BJ (cell line): Measurements from ENCODE around the gene RBBP8NL. TPM values are rescaled to one million over a fixed set of nuclear protein-coding genes. Genes with fewer than 3 reads are reported as not detected.

Source experiments
- CTCF ChIA-PET: fragments of 350-600 bp; formaldehyde crosslinking; extraction: SDS; loops from one replicate; lab custom pipeline; 2021; ENCODE audit warnings: antibody characterized with exemption, inconsistent platforms; lab: Yijun Ruan, JAX
- POLR2A ChIA-PET: fragments of 300-600 bp; sonication (Branson Sonifier 250); formaldehyde crosslinking; extraction: SDS; loops from one replicate; lab custom pipeline; 2021; ENCODE audit warnings: antibody characterized with exemption; lab: Charles Lee
- DNase-seq: peaks from one replicate; pipeline ENCODE4 v3.0.0-alpha.2; 2011; ENCODE audit warnings: low read depth
- H3K27me3 ChIP-seq: 2 replicates; pipeline ENCODE4 v1.6.0; 2011; ENCODE audit warnings: low read length; ENCODE audit not compliant: control insufficient read depth, insufficient read depth
- H3K36me3 ChIP-seq: 2 replicates; pipeline ENCODE4 v1.5.1; 2011; ENCODE audit warnings: low read length; ENCODE audit not compliant: control insufficient read depth, insufficient read depth
- H3K4me3 ChIP-seq: 2 replicates; pipeline ENCODE4 v1.5.1; 2011; ENCODE audit warnings: low read depth, mild to moderate bottlenecking, control low read depth, low read length
- polyA plus RNA-seq: library from polyadenylated mRNA; depleted of rRNA; stranded (reverse); fragments of >200 nt; gene quantifications from 2 replicates; pipeline ENCODE4 v1.2.3, GENCODE V29; 2011
- TF ChIP-seq, protein P1 (sequence below): IDR thresholded peaks from 2 replicates; pipeline ENCODE4 v1.5.1; 2011; ENCODE audit warnings: low read depth, mild to moderate bottlenecking, control low read depth, inconsistent platforms, low read length, moderate library complexity; ENCODE audit not compliant: insufficient read depth

The RBBP8NL gene
- polyA plus RNA-seq, 1 experiment, result not detected

DNA sequence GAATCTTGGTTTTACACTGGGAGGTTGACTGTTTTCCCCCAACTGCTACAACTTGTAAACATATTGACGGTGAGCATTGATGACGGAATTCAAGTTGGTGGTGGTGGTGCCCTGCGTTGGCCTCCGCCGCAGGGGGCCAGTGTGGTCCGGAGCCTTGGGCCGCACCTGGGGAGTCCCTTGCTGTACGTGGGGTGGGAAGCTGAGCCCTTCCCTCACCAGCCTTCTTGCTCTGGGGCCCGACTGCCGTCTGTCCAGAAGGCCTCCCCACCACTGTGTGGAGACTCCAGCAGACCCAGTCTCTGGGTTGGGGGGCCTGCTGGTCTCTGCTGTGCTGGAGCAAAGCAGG lies 37.1 kb upstream of the RBBP8NL start:
- DNase-seq, result no peak
- Histone ChIP-seq H3K27me3 (peaks cover 3% of the 10 kb centered on the region; the same call in 1 of the 2 replicates), H3K4me3 (no peak overlapping the region), H3K36me3 (no peaks in the 10 kb centered on the region)
- POLR2A ChIA-PET, result no interaction called here
- CTCF ChIA-PET, result no interaction called here
- TF ChIP-seq, protein P1, sequence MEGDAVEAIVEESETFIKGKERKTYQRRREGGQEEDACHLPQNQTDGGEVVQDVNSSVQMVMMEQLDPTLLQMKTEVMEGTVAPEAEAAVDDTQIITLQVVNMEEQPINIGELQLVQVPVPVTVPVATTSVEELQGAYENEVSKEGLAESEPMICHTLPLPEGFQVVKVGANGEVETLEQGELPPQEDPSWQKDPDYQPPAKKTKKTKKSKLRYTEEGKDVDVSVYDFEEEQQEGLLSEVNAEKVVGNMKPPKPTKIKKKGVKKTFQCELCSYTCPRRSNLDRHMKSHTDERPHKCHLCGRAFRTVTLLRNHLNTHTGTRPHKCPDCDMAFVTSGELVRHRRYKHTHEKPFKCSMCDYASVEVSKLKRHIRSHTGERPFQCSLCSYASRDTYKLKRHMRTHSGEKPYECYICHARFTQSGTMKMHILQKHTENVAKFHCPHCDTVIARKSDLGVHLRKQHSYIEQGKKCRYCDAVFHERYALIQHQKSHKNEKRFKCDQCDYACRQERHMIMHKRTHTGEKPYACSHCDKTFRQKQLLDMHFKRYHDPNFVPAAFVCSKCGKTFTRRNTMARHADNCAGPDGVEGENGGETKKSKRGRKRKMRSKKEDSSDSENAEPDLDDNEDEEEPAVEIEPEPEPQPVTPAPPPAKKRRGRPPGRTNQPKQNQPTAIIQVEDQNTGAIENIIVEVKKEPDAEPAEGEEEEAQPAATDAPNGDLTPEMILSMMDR, result no peak

DNA sequence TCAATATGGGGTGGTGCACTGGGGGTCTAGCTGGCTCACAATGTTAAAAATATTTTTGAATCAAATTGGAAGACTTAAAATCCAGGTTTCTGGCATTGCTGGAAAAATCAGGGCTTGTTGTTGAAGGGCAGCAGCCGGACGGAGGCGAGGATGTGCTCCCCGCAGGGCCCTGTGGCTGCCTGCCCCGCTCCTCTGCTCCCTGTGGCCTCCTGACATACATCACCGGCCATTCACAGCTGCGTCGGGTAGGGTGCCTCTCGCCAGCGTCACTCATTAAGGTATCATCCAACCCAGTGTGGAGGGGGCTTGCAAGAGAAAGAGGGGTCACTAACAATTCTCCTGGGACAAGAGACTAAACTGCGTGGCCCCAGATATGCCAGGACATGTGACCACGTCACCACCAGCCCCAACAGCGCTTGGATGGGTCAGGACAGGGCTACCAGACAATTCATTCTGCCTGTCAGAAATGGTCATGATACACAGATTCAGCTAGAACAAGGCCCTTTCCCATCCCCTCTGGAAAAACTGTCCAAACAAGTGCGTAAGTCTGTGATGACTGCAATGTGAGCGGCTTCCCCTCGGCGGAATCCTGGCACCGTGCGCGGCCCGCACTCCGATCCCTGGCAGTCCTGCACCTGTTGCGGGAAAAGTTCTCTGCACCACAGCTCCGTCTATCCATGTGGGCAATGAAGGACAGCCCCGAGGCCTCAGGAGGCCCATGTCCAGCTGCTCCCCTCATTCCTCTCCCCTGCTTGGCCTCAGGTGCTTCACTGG lies 36.5 kb upstream of the RBBP8NL start:
- TF ChIP-seq, protein P1, result no peak
- Histone ChIP-seq H3K27me3 (peaks cover under 1% of the 10 kb centered on the region; the same call in 1 of the 2 replicates), H3K36me3 (no peaks in the 10 kb centered on the region), H3K4me3 (no peak overlapping the region)
- ChIA-PET CTCF (no interaction called here), POLR2A (no interaction called here)
- DNase-seq, result no peak

DNA sequence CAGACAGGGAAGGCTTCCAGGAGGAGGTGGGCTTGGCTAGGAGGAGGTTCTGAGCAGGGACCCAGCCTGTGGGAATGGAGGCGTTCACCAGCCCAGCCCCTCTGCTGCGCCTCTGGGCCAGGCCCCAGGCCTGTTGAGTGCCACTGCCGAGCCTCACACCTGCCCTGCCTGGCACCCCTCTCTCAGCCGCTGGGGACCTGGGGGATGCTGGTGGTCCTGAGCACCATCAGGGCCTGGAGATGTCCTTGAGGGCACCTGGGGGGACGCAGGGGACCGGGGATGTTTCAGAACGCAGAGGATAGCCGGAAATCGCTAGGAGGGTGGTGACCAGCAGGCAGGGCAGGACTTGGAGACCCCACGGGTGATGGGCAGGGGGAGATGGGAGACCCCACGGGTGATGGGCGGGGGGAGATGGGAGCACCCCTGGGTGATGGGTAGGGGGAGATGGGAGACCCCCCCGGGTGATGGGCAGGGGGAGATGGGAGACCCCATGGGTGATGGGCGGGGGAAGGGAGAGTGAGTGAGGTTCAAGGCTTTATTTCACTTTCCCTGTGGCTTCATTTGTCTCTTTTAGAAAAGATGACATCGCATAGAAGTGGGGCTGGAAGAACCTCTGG lies 35.7 kb upstream of the RBBP8NL start:
- ChIA-PET POLR2A (no interaction called here), CTCF (no interaction called here)
- no peak for DNase-seq
- TF ChIP-seq, protein P1, result no peak
- H3K4me3 ChIP-seq, result no peak overlapping the region
- no peaks in the 10 kb centered on the region; the same call in 1 of the 2 replicates for H3K27me3 ChIP-seq
- H3K36me3 ChIP-seq, result no peaks in the 10 kb centered on the region

DNA sequence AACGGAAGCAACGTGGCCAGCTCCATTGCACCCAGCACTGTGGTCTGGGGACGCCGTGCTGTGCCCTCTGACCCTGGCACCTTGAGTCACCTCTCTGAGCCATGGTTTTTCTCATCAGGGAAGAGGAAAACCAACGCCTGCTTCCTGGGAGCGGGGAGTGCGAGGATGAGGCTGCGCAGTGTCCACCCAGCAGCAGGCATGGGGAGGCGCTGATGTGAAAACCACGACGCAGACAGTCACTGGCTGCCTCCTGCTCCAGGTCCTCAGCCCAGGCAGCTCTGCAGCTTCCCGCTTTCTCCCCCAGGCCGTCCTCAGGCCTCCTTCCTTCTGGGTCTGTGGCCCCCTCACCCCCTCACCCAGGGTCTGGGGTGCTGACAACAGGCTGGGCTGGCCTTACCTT lies 34.5 kb upstream of the RBBP8NL start:
- H3K27me3 ChIP-seq, result no peaks in the 10 kb centered on the region; the same call in 1 of the 2 replicates
- TF ChIP-seq, protein P1, result no peak
- no peaks in the 10 kb centered on the region for H3K36me3 ChIP-seq
- DNase-seq, result no peak
- ChIA-PET POLR2A (no interaction called here), CTCF (no interaction called here)
- H3K4me3 ChIP-seq, result no peak overlapping the region

DNA sequence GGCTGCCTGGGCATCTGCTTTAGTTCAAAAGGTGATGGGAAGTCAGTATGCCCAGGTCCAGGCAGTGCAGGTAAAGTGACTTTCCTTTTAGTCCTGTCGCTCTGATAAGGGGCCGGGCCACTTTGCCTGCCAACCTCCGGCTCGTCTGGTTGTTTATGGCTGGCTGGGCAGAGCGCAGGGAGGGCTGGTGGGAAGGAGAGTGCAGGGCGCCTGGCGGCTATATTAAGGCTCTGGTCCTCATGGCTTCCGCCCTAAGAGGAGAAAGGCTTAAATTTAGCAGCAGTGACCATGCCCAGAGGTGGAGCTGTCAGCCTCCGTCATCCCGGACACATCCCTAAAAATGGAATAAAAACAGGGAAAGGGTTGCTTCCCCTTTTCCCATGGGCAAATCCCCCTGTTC lies 33.8 kb upstream of the RBBP8NL start:
- Histone ChIP-seq H3K4me3 (no peak overlapping the region), H3K27me3 (no peaks in the 10 kb centered on the region; the same call in 1 of the 2 replicates), H3K36me3 (no peaks in the 10 kb centered on the region)
- DNase-seq, result no peak
- TF ChIP-seq, protein P1, result no peak
- POLR2A ChIA-PET, result no interaction called here
- CTCF ChIA-PET, result no interaction called here
